ENCODE measurements around the gene RORB.

DNA sequence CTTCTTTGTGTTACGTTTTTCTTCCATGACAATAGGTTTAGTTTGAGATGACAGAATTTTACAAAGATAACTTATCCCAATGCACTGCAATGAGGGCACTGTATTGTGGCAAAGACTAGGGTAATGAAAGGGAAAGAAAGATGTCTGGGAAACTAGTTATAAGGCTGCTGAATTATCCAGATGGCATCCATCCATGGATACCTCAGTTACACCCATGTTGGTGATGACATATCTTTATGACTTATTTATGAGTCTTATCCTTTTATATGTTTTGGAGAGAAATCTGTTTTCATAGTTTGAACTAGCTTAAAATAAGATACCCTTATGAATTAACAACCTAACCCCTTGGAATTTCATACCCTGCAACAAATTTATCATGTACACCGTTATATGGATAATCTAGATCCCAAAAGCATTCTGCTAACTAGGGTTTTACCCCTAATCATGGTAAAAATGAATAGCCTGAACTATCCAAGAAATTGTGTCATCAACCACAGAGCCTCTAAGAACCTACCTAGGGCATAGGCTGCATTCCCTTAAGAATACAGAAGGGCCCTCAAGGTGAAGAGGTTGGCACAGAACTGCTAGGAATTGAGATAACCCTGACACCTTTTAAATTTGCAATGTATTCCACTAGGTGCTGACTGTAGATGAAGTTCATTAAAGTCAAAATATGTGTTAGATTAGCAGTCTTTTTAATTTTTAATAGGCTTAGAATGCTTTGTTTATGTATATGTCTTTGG, 49.5 kb upstream of the RORB start:
- TF ChIP-seq CTCF (IDR thresholded peaks at IDR 0.05; ENCODE audit: low read length), result no peak
- TF ChIP-seq EZH2 (optimal IDR thresholded peaks at IDR 0.05; ENCODE audit: low read depth, low read length), result no peak

All from MM.1S (cell line).